ENCODE results near the gene CRX. TPM values are rescaled to one million over a fixed set of nuclear protein-coding genes. Genes with fewer than 3 reads are reported as not detected.

Gene CRX
- total and polyA plus RNA-seq, 2 donors (not counting 1 experiment from before 2014, with no cell fraction given) = not detected

- CTCF ChIA-PET = interaction anchor here (0.7 to 0.9 kb wide), 2 partner anchors 9 to 182 kb away, joined by 3 to 4 read pairs; no protein-coding TSS in a partner anchor
- TF ChIP-seq EZH2 (IDR thresholded peaks at IDR 0.05; ENCODE audit: borderline replicate concordance, insufficient read depth, low read depth, low read length, poor library complexity, severe bottlenecking) (no peak), CTCF (IDR thresholded peaks at IDR 0.05) (no peak)
- WGBS (ENCODE audit: insufficient coverage) = 100% methylated on average over 3 of the region's 9 CpGs
These were observed 41.6 kb upstream of the CRX start for GRCh38 chr19:47780215-47780551.

GRCh38 chr19:47781590-47782262, 40.0 kb upstream of the CRX start:
- Histone ChIP-seq H3K4me3 (ENCODE audit: control extremely low read depth in 1 of 5, extremely low read depth in 1 of 5, insufficient read depth in 1 of 5, low read depth in 2 of 5, low read length in 4 of 5) (no peak overlapping the region), H3K36me3 (replicated peaks in 1 of 2; ENCODE audit: control extremely low read depth in 1 of 2, control insufficient read depth in 1 of 2, extremely low read depth in 1 of 2, insufficient read depth in 2 of 2, low read length in 1 of 2) (peaks cover 0 to 2% of the 10 kb centered on the region in 2 experiments), H3K27ac (ENCODE audit: low read length in 2 of 2) (no peak overlapping the region), H3K4me1 (ENCODE audit: control insufficient read depth in 2 of 2, insufficient read depth in 2 of 2, low read length in 2 of 2) (peaks cover 9 to 19% of the 10 kb centered on the region in 2 donors), H3K4me2 (replicated peaks; ENCODE audit: low read depth, low read length, poor library complexity, severe bottlenecking) (no peak overlapping the region), H3K79me2 (ENCODE audit: control insufficient read depth, insufficient read depth, low read length) (peaks cover 10% of the 10 kb centered on the region), H3K27me3 (replicated peaks in 1 of 4; ENCODE audit: control extremely low read depth in 1 of 4, control insufficient read depth in 3 of 4, insufficient read depth in 4 of 4, low read length in 3 of 4) (no peaks in the 10 kb centered on the region), H4K20me1 (ENCODE audit: control insufficient read depth, insufficient read depth, low read length, poor library complexity, severe bottlenecking) (no peaks in the 10 kb centered on the region), H3K9me3 (ENCODE audit: control extremely low read depth in 1 of 3, control insufficient read depth in 2 of 3, insufficient read depth in 1 of 3, low read length in 2 of 3) (no peaks in the 10 kb centered on the region), H3K9ac (ENCODE audit: low read length) (no peak overlapping the region), H2AFZ (ENCODE audit: insufficient read depth, low read depth, low read length, poor library complexity, severe bottlenecking) (no peak overlapping the region)
- ChIA-PET CTCF (interaction anchor here (1.1 kb wide), 1 partner anchor 9 kb away, joined by 3 read pairs; no protein-coding TSS in a partner anchor), POLR2A (no interaction called here)
- intact Hi-C loops (cut with micrococcal nuclease) = no loop called here
- Mint-ChIP-seq H3K27ac (no peak overlapping the region), H3K4me1 (peaks cover 20% of the 10 kb centered on the region), H3K27me3 (no peaks in the 10 kb centered on the region), H3K4me3 (peak overlapping the region; percentile 44), H3K9me3 (ENCODE audit: insufficient read depth) (no peaks in the 10 kb centered on the region)
- no peak for DNase-seq
- WGBS (ENCODE audit: insufficient coverage) = 94% methylated on average over 9 of the region's 9 CpGs
- TF ChIP-seq EZH2 (IDR thresholded peaks at IDR 0.05; ENCODE audit: borderline replicate concordance, insufficient read depth, low read depth, low read length, poor library complexity, severe bottlenecking) (no peak), CTCF (IDR thresholded peaks at IDR 0.05) (no peak)
- ATAC-seq (ENCODE audit: low read depth) = no peak

More at GRCh38 chr19:47780215-47780551, 41.6 kb upstream of the CRX start:
- H3K4me3 ChIP-seq (ENCODE audit: control extremely low read depth in 1 of 5, extremely low read depth in 1 of 5, insufficient read depth in 1 of 5, low read depth in 2 of 5, low read length in 4 of 5) = no peak overlapping the region
- no peak for ATAC-seq (ENCODE audit: low read depth)
- peak overlapping the region; percentile 87 for H3K4me2 ChIP-seq (replicated peaks; ENCODE audit: low read depth, low read length, poor library complexity, severe bottlenecking)
- peaks cover 20% of the 10 kb centered on the region for H3K4me1 Mint-ChIP-seq
- peaks cover 10% of the 10 kb centered on the region for H3K79me2 ChIP-seq (ENCODE audit: control insufficient read depth, insufficient read depth, low read length)
- H3K27ac Mint-ChIP-seq = peak overlapping the region; percentile 48
- no peak for DNase-seq
- H3K27me3 Mint-ChIP-seq = no peaks in the 10 kb centered on the region
- intact Hi-C loops (cut with micrococcal nuclease) = no loop called here
- no peak overlapping the region for H2AFZ ChIP-seq (ENCODE audit: insufficient read depth, low read depth, low read length, poor library complexity, severe bottlenecking)
- peak overlapping the region; percentile 58 for H3K4me3 Mint-ChIP-seq
- H3K9ac ChIP-seq (ENCODE audit: low read length) = no peak overlapping the region
- POLR2A ChIA-PET = no interaction called here
- peaks cover 9 to 19% of the 10 kb centered on the region in 2 donors for H3K4me1 ChIP-seq (ENCODE audit: control insufficient read depth in 2 of 2, insufficient read depth in 2 of 2, low read length in 2 of 2)
- no peaks in the 10 kb centered on the region for H3K27me3 ChIP-seq (replicated peaks in 1 of 4; ENCODE audit: control extremely low read depth in 1 of 4, control insufficient read depth in 3 of 4, insufficient read depth in 4 of 4, low read length in 3 of 4)
- H3K27ac ChIP-seq (ENCODE audit: low read length in 2 of 2) = no peak overlapping the region
- no peaks in the 10 kb centered on the region for H3K9me3 Mint-ChIP-seq (ENCODE audit: insufficient read depth)
- no peaks in the 10 kb centered on the region for H4K20me1 ChIP-seq (ENCODE audit: control insufficient read depth, insufficient read depth, low read length, poor library complexity, severe bottlenecking)
- H3K9me3 ChIP-seq (ENCODE audit: control extremely low read depth in 1 of 3, control insufficient read depth in 2 of 3, insufficient read depth in 1 of 3, low read length in 2 of 3) = no peaks in the 10 kb centered on the region
- peaks cover 0 to 2% of the 10 kb centered on the region in 2 experiments for H3K36me3 ChIP-seq (replicated peaks in 1 of 2; ENCODE audit: control extremely low read depth in 1 of 2, control insufficient read depth in 1 of 2, extremely low read depth in 1 of 2, insufficient read depth in 2 of 2, low read length in 1 of 2)

Measured in B cell (primary cell).